ENCODE data around the gene PHLDB1.
"Not testable (repeated sequence)": the region's sequence is repeated elsewhere in the genome, so short reads cannot be mapped to it uniquely, and the experiment has no call there.

The PHLDB1 gene

DNA sequence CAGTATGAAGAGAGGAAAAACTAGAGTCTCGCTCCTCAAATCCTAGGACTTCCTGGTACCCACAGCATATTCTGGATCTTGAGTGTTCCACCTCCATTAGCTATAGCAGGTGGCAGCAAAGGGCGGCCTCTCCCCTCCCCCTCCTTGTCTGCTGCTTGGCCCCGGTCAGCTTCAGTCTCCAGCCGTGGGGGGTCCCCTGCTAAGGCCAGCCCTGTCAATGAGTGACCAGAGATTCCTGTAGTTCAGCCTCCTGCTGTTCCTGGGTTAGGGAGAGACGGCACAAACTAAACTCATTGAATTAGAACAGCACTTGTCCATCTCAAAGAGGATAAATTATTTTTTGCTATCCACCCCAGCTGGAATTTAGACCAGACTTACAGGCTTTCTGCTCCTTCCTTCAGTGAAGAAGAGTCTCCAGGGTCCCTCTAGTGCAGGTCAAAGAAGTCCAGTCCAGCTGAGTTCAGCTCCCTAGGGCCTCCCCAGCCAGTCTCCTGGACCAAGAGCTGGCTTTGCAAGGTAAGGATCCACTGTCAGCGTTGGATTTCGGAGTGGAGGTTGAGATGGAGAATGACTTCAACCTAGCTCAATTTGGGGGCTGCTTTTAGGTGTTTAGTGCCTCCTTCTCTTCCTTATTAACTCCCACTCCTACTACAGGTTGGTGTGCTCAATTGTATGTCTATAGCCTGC, 1.1 kb upstream of the PHLDB1 start:
- DNase-seq: no peak

DNA sequence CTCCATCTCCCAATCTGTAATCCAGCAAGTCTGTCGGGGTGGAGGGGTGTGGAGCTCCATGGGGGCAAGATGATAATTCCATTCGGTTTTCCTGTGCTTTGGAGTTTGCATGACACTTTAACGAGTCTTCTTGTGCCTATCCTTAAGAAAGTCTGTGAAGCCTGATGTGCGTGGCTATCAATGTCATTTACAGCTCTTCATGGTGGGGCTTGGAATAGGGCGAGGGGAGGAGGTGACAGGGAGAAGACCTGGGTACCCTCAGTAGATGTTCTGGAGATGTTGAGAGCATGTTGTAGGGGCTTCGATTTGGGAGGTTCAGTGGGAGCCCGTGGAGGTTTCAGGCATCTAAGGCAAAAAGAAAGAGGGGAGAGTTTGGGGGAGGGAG, 579 bp upstream of the PHLDB1 start:
- no peak for DNase-seq

DNA sequence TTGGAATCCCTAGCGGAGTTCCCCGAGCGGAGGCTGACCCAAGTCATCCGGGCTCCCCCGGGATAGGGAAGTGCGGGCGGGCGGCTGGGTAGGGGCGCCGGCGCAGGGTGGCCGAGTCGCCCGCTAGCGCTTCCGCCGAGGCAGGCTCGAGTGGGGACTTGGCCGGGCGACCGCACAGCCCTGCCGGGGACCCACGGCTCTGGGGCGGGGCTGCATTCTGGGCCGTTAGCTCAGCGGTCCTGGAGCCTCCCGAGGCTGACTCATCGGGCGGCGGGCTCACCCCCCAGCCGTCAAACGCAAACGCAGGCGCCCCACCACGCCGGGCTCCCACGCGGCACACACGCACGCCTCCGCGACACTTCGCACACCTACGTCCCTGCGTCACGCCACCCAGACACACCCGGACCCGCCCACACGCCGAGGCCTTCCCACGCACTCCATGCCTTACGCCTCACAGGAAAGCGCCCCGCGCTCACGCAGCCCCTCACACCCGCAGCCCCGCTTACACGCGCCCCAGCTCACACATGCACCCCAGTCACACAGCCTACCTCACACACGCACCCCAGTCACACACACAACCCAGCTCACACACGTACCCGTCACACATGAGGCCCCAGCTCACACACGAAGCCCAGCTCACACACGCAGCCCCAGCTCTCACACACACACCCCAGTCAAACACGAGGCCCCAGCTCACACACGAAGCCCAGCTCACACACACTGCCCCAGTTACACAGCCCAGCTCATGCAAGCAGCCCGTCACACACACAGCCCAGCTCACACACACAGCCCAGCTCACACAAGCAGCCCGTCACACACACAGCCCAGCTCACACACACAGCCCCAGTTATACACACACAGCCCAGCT, 1.2 kb downstream of the PHLDB1 start:
- peak; percentile 89 for DNase-seq

DNA sequence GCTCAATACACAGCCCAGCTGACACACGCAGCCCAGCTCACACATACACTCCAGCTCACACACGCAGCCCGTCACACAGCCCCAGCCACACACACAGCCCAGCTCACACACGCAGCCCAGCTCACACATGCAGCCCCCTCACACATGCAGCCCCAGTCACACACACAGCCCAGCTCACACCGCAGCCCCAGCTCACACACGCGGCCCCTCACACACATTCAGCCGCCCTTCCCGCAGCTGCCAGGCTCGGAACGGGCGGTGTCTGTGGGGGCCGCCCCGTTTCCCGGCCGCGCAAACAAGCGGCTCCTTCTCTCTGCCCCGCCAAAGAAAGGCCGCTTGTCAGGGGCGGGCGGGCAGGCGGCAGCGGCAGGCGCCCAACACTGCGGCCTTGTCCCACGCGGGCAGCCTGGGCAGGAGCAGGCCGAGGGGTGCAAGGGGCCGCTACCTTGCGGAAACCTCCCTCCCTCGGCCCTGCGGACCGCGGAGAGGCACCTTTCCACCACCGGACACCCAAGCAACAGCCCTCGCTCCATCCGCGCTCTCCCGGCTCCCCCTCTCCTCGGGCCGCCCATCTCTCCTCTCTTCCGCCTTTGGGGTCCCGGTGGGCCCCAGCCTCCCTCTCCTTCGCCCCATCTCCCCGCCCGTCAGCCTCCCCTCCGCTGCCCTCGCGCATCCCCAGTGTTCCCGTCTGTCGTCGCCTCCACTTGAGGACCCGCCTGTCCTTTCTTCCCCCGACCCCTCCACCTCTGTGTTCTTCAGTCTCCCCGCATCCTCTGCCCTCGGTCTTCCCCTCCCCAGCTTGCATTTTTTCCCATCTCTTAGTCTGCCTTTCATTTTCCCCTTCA, 2.2 kb downstream of the PHLDB1 start:
- peak; percentile 36 for DNase-seq

DNA sequence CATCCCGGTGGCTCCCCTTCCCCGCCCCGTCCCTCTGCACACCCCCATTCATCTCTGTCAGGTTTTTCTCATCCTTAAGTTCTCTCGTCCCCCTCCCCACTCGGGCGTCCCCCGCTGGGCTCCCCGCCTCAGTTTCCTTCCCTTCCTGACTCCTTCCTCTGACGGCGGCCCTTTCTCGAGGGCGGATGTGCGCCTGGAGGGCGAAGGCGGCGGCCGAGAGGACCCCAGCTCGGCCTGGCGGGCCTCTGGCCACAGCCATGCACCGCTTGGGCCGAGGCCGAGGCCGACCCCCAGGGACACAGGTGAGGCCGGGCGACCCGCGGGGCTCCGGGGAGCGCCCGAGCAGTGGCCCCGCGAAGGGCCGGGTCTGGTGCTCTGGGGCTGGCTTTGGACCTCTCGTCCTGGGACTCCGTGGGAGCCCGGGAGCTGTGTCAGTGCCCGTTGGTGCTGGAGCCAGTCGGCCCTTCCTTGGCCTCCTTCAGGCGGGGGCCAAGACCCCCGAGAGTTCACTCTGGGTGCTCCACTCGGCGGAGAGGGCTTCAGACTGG, 2.9 kb downstream of the PHLDB1 start:
- no peak for DNase-seq

DNA sequence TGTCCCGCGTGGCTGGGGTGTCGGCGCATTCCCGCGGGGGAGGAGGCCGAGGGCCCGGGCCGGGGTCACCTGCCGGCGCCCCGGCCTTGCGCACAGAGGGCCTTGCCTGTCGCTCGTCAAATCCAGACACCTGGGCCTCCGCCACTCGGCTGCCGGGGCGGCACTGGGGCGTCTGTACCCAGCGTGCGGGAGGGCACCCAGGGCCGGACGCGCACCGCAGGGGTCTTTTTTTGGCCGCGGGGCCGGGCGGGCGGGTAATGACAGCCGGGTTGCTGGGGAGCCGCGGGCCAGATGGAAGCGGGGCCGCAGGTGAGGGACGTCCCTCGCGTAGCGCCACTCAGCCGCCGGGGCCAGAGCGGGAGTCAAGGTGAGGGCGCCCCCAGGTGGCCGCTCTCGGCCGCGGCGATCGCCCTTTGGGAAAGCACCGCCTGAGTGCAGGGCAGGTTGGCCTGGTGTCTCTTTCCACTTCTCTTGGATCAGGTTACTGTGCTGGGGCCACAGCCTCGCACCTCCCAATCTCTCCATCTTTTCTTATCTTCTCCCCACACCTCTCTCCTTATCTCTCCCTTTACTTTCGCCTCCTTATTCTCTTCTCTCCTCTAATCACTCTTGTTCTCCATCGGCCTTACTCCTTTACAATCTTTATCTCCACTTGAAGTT, 3.5 kb downstream of the PHLDB1 start:
- peak; percentile 64 for DNase-seq

DNA sequence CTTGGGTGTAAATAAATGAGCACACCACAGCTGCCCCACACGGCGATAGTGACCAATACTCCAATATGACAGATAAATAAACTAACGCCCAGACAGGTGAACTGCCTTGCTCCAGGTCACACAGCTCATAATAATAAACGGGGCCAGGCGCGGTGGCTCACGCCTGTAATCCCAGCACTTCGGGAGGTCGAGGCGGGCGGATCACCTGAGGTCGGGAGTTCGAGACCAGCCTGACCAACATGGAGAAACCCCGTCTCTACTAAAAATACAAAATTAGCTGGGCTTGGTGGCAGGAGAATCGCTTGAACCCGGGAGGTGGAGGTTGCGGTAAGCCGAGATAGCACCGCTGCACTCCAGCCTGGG, 4.0 kb downstream of the PHLDB1 start:
- not testable (repeated sequence) for DNase-seq

DNA sequence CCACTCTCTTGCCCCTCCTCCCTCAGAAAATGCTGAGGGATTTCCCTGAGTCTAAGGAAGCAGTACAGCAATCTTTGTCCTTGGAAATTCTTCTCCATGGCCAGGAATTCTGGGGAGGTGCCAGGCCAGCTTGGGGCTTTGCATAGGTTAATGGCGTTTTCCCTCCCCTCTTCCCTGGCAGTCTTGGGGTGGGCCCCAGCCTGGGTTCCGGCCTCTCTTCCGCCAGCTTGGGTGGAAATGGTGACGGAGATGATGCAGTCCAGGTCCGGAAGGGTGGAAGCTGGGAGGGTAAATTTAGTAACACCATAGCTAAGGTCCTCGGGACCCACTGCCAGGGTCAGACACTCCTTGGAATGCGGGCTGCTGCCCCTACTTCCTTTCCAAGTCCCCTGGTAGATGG, 5.0 kb downstream of the PHLDB1 start:
- no peak for DNase-seq

DNA sequence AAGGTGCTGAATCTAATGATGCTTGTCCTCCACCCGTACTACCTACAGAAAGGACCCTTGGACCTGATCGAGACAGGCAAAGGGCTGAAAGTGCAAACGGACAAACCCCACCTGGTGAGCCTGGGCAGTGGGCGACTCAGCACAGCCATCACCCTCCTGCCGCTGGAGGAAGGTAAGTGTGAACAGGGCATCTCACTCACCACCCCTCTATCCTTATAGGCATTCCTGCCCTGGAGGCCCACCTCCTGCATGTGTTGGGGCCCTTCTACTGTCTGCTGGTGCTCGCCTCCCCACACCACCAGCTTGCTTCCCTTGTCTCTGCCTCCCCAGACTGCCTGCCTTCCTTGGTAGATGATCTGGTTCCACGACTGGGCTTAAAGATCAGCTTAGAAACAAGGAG, 7.1 kb downstream of the PHLDB1 start:
- no peak for DNase-seq

DNA sequence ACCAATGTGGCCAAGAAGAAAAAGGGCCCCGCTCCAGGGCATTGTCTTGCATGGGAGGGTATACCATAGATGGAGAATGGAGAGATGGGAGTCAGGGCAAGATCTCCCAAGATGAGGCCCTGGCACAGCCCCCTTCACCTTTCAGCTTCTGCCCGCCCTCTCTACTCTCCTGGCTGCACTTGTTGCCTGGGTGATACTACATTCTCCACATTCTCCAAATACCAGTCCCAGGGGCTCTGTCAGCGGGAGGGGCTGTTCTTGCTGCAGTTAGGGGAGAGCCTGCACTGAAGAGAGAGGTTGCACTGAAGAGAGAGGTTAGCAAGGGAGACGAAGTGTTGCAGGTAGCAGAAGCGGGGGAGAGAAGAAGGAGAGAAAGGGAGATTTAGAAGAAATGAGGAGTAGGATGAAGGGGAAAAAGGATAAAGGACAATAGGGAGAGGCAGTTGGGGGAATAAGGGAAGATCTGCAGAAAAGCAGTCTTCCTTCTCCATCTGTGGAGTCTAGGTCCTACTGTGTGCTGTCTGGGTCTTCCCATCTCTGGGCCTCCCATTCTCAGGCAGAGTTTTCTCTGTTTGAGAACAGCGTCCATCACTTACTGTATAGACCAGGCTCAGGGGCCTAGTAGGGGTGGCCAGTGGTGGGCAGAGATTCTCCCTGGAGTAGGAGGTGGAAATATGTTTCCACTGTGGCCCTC, 8.0 kb downstream of the PHLDB1 start:
- peak; percentile 47 for DNase-seq

DNA sequence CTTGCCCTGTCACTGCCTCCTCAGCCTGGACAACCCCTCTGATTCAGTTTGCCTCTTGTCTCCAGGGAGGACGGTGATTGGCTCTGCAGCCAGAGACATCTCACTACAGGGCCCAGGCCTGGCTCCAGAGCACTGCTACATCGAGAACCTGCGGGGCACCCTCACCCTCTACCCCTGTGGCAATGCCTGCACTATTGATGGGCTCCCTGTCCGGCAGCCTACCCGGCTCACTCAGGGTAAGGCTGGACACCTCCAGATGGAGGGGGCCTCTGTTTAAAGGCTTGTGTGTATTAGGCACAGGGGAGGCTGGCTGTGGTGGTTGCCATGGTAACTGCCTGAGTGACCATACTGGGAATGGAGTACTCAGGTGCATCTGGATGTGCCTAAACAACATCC, 8.6 kb downstream of the PHLDB1 start:
- no peak for DNase-seq

DNA sequence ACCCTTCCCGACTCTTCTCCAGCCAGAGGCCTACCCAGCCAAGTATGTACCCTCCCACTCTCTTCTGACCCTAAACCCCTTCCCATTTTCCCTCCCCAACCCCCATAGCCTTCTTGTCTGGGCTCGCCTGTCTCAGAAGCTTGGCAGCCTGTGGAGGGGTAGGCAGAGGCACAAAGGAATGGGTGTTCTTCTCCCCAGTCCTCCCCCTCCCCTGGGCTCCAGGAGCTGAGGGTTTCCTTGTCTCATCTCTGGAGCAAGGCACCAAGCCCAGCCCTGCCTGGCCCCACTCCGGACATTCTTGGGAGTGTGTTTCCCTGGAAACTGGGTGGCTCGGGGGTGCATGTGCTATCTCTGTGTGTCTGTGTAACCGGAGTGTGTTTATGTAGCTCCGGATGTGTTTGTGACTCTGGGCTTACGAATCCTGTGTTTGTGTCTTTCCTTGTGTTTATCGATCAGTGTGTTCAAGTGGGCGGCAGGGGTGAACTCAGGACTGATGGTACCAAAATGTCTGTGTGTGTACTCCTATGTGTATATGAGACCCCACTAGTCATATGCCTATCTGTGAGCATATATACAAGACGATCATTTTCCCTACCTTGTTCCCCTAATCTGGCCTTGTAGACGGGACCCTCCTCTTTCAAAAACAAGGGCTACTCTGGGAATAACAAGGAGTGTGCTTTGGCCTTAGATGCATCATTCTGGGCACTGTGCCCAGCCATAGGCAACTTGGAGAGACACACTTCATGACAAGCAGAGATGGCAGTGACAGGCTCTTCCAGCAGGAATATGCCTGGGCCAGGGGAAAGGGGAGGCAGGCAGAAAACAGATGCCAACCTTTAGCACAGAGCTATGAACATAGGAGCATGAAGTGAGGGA, 10.9 kb downstream of the PHLDB1 start:
- peak; percentile 80 for DNase-seq

DNA sequence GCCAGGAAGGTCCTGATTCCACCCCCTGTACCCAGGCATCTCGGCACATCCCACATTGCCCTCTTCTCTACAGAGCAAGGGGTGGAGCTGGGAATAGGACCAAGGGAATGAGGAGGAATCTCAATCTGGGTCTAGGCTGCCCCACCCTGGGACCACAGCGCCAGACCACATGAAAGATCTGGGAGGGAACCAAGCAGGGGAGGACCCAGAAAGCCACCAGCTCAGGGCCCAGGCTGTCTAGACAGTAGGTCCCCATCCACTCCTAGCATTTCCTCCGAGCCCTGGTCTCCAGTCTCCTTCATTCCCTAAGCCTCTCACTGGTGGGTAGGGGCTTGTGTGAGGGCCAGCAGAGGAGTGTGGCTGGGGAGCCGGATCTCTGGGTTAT, 11.6 kb downstream of the PHLDB1 start:
- DNase-seq: peak; percentile 95

DNA sequence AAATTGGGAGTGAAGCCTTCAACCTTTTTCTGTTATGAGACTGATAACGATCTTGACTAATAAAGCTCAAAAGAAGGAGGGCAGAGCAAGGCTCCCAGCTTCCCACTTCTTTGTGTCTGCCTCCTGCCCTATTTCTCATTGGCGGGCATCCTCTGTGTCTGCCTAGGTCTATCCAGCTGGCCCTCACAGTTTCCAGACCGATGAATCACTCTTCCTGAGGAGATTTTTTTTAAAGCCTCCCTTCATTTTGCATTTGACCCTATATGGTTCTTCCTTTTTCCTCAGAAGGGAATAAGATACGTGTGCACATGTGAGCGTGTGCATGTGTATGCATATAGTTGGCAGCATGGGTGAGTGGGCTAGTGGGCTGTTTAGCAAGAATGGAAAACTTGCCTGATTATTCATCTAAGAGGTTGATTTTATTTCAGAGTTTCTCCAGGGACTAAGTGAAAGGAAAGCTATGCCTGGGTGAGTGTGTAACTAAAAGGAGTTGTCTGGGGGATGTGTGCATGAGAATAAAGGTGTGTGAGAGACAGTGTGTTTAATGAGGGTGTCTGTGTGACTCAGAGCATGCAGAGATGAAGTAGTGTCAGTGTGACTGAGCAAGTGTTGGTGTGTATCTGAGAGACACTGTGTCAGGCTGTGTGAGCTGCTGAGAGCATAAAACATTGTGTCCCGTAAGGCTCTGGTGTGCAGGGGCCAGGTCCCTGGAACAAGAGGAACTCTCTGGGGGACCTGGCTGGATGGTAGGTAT, 12.2 kb downstream of the PHLDB1 start:
- DNase-seq: peak; percentile 97

DNA sequence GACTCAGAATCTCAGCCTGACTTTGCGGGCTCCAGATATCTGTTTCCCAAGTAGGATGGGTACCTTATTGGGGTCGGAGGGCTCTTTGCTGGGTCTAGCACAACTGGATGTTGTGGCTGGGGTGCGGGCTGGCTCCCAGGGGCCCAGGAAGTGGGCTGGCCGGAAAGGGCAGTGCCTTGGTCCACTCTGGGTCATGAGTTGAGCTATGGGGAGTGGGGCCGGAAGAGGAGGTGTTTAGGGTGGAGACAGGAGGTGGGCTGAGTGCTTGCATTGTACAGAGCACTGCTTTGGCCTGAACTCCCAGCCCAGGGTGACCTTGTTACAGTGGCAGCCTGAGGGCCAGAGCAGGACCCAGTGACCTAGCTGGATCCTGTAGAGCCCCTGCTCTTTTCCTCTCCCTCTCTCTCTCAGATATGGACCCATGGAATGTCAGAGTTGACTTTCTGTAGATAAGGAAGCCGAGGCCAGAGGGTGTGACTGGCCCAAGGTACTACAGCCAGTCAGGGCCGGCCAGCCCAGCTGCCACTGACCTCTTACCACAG, 13.2 kb downstream of the PHLDB1 start:
- DNase-seq: no peak

DNA sequence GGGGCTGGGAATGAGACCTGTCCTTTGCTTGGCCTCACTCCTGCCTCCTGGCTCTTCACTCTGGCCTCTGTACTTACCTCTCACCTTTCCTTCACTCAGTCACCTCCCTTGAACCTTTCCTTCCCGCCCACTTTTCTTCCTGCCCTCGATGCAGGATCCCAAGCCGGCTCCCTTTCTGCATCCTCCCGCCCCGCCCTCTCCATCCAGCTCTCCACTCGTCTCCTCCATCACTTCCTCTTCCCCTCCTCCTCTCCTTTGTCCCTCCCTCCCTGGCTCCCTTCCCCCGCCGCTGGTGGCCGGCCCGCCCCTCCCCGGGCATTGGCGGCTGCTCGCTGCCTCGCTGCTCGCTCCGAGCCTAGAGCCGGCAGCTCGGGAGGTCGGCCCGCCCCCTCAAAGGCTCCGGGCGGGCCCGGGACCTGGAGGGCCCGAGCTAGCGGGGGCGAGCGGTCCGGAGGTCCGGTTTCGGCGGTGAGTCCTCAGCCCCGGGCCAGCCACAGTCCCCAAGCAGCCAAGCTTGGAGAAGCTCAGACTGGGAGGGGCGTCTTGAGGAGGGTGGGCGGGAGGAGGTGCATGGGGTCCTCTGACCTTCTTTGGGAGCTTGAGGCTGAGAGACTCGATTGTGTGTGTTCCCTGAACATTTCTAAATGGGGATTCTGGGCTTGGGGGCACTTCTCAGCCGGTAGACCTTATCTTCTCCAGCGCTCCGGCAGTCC, 13.8 kb downstream of the PHLDB1 start:
- DNase-seq: peak; percentile 92

DNA sequence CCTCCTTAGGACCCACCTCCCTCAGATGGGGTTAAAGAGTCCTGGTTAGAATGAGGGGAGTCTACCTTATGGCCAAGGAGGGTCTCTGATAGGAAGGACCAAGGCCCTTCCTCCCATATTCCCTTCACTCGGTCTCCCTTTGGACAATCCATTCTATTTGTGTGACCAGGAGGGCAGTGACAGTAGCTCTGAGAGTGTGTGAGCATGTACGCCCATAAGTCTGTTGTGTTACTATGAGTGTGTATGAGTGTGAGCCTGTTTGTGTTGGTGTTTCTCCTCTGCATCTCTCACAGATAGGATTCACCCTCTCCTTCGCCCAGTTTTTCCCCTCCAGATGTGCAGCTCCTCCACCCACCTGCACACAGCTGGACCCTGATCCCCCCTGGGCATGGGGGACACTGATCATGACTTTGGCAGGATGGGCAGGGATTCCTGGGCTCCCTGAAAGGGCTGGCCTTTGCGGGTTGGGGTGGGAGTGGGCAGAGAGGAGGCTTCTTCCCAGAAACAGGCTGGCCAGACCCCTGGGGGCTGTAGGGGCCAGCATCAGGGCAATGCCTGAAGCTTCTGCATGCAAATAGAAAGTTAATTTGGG, 14.5 kb downstream of the PHLDB1 start:
- no peak for DNase-seq
